Right renal pelvis (tissue), 4 donors: ENCODE data around the gene ARHGAP5. TPM values are rescaled to one million over a fixed set of nuclear protein-coding genes. Genes with fewer than 3 reads are reported as not detected.
"Not testable (repeated sequence)": the region's sequence is repeated elsewhere in the genome, so short reads cannot be mapped to it uniquely, and the experiment has no call there.

Experiments
- DNase-seq, 4 donors: peaks; one replicate each; pipeline ENCODE4 v3.0.0-alpha.2; 2013; ENCODE audit warnings: low read depth in 4 of 4, low spot score in 3 of 4, missing footprints in 1 of 4
- polyA plus RNA-seq, 4 donors: library from polyadenylated mRNA; unstranded; fragments of 120-200 nt; gene quantifications; one replicate each; pipeline ENCODE4 v1.2.1, GENCODE V29; 2013; ENCODE audit not compliant: insufficient read length in 4 of 4

ARHGAP5 gene
- polyA plus RNA-seq, 4 donors, result 102 to 126 (median 110) TPM

GRCh38 chr14:32104308-32104707 is 27.2 kb downstream of the ARHGAP5 start:
- no peak for DNase-seq

GRCh38 chr14:32104803-32105202 is 27.7 kb downstream of the ARHGAP5 start:
- no peak for DNase-seq

GRCh38 chr14:32109676-32110547 is 32.8 kb downstream of the ARHGAP5 start:
- DNase-seq, result no peak

- DNase-seq, result no peak
Observed at GRCh38 chr14:32110548-32110896, 33.4 kb downstream of the ARHGAP5 start.

- no peak for DNase-seq
Observed at GRCh38 chr14:32121536-32121935, 44.4 kb downstream of the ARHGAP5 start.

GRCh38 chr14:32121948-32122347 is 44.8 kb downstream of the ARHGAP5 start:
- DNase-seq, result no peak

GRCh38 chr14:32126899-32127730 is 50.0 kb downstream of the ARHGAP5 start:
- not testable (repeated sequence) for DNase-seq

- not testable (repeated sequence) for DNase-seq
Observed at GRCh38 chr14:32127731-32128654, 50.9 kb downstream of the ARHGAP5 start.

GRCh38 chr14:32128703-32129102 is 51.6 kb downstream of the ARHGAP5 start:
- no peak for DNase-seq

- no peak for DNase-seq
Observed at GRCh38 chr14:32129124-32129523, 52.0 kb downstream of the ARHGAP5 start.

- DNase-seq, result not testable (repeated sequence)
Observed at GRCh38 chr14:32131689-32132088, 54.6 kb downstream of the ARHGAP5 start.

- DNase-seq, result peak; percentile 22 to 30 (median 26)
Observed at GRCh38 chr14:32134448-32135097, 57.5 kb downstream of the ARHGAP5 start.

- DNase-seq, result no peak
Observed at GRCh38 chr14:32136027-32136825, 59.1 kb downstream of the ARHGAP5 start.

- DNase-seq, result no peak
Observed at GRCh38 chr14:32137313-32137712, 60.2 kb downstream of the ARHGAP5 start.

GRCh38 chr14:32137892-32138291 is 60.8 kb downstream of the ARHGAP5 start:
- DNase-seq, result no peak

GRCh38 chr14:32142341-32142740 is 65.2 kb downstream of the ARHGAP5 start:
- no peak for DNase-seq

- DNase-seq, result no peak
Observed at GRCh38 chr14:32142754-32143437, 65.8 kb downstream of the ARHGAP5 start.

GRCh38 chr14:32150392-32150791 is 73.3 kb downstream of the ARHGAP5 start:
- DNase-seq, result no peak

GRCh38 chr14:32166029-32166428 is 88.9 kb downstream of the ARHGAP5 start:
- no peak for DNase-seq
